Mucosa of descending colon (tissue), 3 donors: ENCODE data around the gene C20orf144. TPM values are rescaled to one million over a fixed set of nuclear protein-coding genes. Genes with fewer than 3 reads are reported as not detected.
A peak's percentile ranks its signal among the peaks of the same experiment; 100 is the strongest.

ENCODE experiments used
- ATAC-seq: fragments of 200-7000 bp; cut with Tn5 transposase; one replicate; pipeline ENCODE4 v1.9.1; 2020; ENCODE audit warnings: mild to moderate bottlenecking, moderate library complexity
- DNase-seq, 3 donors: peaks; one replicate each; pipeline ENCODE4 v3.0.0-alpha.2; 2020
- H3K36me3 ChIP-seq: fragments of 200-600 bp; one replicate; pipeline ENCODE4 v1.8.0; 2021; ENCODE audit warnings: low read depth, mild to moderate bottlenecking
- H3K4me1 ChIP-seq: fragments of 200-600 bp; one replicate; pipeline ENCODE4 v1.8.0; 2021; ENCODE audit warnings: low read depth, mild to moderate bottlenecking
- H3K4me3 ChIP-seq: fragments of 200-600 bp; one replicate; pipeline ENCODE4 v1.8.0; 2021; ENCODE audit warnings: mild to moderate bottlenecking
- H3K9me3 ChIP-seq: fragments of 200-600 bp; one replicate; pipeline ENCODE4 v1.8.0; 2021; ENCODE audit warnings: mild to moderate bottlenecking
- CTCF ChIP-seq: fragments of 200-600 bp; IDR thresholded peaks from one replicate; pipeline ENCODE4 v1.8.0; 2022; ENCODE audit warnings: antibody characterized with exemption, mild to moderate bottlenecking
- intact Hi-C, 2 donors: fragments of 100-400 bp; cut with DNase I in 1 of 2; cut with micrococcal nuclease in 1 of 2; formaldehyde crosslinking; loops; one replicate each; pipeline versions ENCODE4 v1.11.0 to v1.11.1; 2022; cut with DNase I, micrococcal nuclease
- total RNA-seq, 3 donors: library from RNA; stranded (reverse); fragmentation: NEBNext Ultra II Directional in 2 of 3; extraction: Animal tissue kit (Norgen Biotek cat#: 25700) in 2 of 3; gene quantifications; one replicate each; pipeline versions ENCODE4 v1.2.1 to v1.2.4, GENCODE V29; 2021 to 2023
- donor health status: DM: no; HTN: no; CAD: no; lungs with moderate emphysema.
- donor health status: DM: no; HTN: no; CAD: no.
- donor health status: DM: no; HTN: yes; CAD: no.

The C20orf144 gene
- total RNA-seq, 3 donors from 2014 or later, result 0.24 TPM; not detected in 2

DNA sequence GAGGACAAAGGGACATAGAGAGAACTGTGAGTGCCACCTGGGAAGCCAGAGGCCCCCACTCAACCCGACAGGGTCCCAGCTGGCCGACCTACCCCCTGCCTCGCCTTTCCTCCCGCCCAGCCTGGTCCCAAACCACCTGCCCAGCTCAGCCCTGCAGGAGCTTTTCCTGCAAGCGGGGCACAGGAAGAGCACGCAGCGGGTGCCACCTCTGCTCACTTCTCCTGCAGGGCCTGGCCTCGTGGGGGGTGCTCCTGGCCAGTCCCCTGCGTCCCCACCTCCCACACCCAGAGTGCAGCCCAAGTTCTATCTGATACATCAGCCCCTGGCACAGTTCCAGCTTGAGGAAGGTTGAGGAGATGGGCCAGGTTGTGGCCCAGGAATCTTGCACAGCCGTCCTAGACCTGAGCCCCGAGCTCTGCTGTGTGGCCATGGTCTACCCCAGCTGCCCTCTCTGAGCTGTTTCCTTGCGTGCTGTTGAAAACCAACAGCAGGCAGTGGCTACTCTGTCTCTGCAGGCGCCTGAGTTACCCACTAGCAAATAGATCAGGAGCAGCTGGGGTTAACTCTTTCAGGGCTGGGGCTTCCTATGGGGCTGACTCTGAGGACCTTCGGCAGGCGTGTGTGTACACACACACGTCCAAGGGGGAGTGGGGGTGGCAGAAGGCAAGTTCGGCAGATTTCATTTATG, 10.4 kb downstream of the C20orf144 start:
- peaks cover 33% of the 10 kb centered on the region for H3K4me1 ChIP-seq
- H3K36me3 ChIP-seq, result no peaks in the 10 kb centered on the region
- H3K4me3 ChIP-seq, result no peak overlapping the region
- peak in 2 of 3 donors; percentile 40 to 57 for DNase-seq
- no peak for ATAC-seq
- intact Hi-C loops, result no loop called here
- no peaks in the 10 kb centered on the region for H3K9me3 ChIP-seq
- TF ChIP-seq CTCF, result no peak

GRCh38 chr20:33673114-33673409, 10.9 kb downstream of the C20orf144 start:
- H3K4me3 ChIP-seq, result no peak overlapping the region
- no peaks in the 10 kb centered on the region for H3K9me3 ChIP-seq
- intact Hi-C loops, result no loop called here
- H3K4me1 ChIP-seq, result peaks cover 29% of the 10 kb centered on the region
- no peaks in the 10 kb centered on the region for H3K36me3 ChIP-seq
- no peak for ATAC-seq
- no peak for TF ChIP-seq CTCF
- peak in 1 of 3 donors; percentile 36 for DNase-seq

GRCh38 chr20:33673410-33674293, 11.5 kb downstream of the C20orf144 start:
- DNase-seq (peak in 1 of 3 donors; percentile 48), ATAC-seq (peak; percentile 12)
- intact Hi-C loops, result no loop called here
- H3K36me3 ChIP-seq, result no peaks in the 10 kb centered on the region
- no peak for TF ChIP-seq CTCF
- peak overlapping the region; percentile 57 for H3K4me3 ChIP-seq
- H3K9me3 ChIP-seq, result no peaks in the 10 kb centered on the region
- H3K4me1 ChIP-seq, result peaks cover 23% of the 10 kb centered on the region

DNA sequence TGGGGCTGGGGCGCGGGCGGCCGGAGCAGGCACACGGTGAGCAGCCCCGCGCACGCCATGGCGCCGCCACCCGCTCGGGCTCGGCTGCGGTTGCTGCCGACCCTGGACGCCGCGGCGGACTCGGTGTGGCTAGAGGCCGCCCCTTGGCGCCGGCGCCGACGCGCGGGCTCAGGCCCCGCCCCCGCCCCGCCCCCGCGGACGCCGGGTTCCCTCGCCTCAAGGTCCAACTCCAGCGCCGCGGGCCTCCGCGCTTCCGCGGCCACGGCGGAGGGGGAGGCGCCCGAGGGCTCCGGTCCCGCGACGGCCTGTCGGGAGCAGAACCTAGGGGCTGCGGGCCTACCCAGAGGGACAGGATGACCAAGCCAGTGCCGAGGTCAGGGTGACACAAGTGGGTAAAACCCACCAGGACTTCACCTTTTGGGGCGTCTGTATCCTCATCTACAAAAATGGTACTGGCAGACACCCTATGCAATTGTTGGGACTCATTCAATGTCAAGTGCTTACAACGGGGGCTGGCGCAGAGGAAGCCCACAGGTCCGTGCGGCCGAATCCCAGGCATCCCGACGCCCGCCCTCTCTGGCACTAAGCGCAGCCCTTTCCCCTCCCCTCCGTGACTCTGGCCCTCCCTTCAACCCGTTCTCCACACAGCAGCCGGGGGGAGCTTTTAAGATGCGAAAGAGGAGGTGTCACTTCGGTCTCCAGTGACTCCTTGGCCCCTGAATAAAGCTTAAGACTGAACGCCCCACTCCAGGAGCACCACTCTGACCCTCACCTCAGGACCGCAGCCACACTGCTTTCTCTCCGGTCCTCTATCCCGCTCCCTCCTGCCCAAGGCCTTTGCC, 12.4 kb downstream of the C20orf144 start, which contains the start of gene NECAB3:
NECAB3 (minus strand) TSS at position 135 of the 842 bp plus-strand sequence; CDS start at position 59, 76 bp downstream.
- no peak for TF ChIP-seq CTCF
- intact Hi-C loops, result no loop called here
- ATAC-seq, result peak; percentile 93
- DNase-seq, result peak; percentile 86 to 93 (median 90)
- Histone ChIP-seq H3K36me3 (no peaks in the 10 kb centered on the region), H3K4me1 (peaks cover 23% of the 10 kb centered on the region), H3K4me3 (peak within 1 kb of the TSS; percentile 57), H3K9me3 (no peaks in the 10 kb centered on the region)

- ATAC-seq, result peak; percentile 41
- no peak overlapping the region for H3K4me3 ChIP-seq
- H3K4me1 ChIP-seq, result peaks cover 23% of the 10 kb centered on the region
- intact Hi-C loops, result no loop called here
- no peak for TF ChIP-seq CTCF
- no peaks in the 10 kb centered on the region for H3K9me3 ChIP-seq
- no peaks in the 10 kb centered on the region for H3K36me3 ChIP-seq
- peak in 2 of 3 donors; percentile 24 to 40 for DNase-seq
These were observed 13.2 kb downstream of the C20orf144 start for GRCh38 chr20:33675136-33675959.
